WTC11 (cell line): Measurements from ENCODE around the gene IFI27. TPM values are rescaled to one million over a fixed set of nuclear protein-coding genes. Genes with fewer than 3 reads are reported as not detected.

ENCODE experiments used
- ATAC-seq: fragments of 200-7000 bp; cut with Tn5 transposase; 2 replicates; pipeline ENCODE4 v1.10.0; 2021; ENCODE audit warnings: mild to moderate bottlenecking, moderate library complexity
- CTCF ChIA-PET: fragments of 300-600 bp; sonication (Branson Sonifier 250); formaldehyde crosslinking; loops from one replicate; lab custom pipeline; 2021; ENCODE audit warnings: antibody characterized with exemption; lab: Charles Lee
- POLR2A ChIA-PET: fragments of 350-600 bp; sonication (Branson Sonifier 250); formaldehyde crosslinking; loops from one replicate; lab custom pipeline; 2021; ENCODE audit warnings: antibody characterized with exemption; lab: Charles Lee
- DNase-seq: peaks from one replicate; pipeline ENCODE4 v3.0.0; 2021; ENCODE audit warnings: low spot score
- H3K27ac Mint-ChIP-seq: 2 replicates; pipeline ENCODE4 v1.8.0; 2021; ENCODE audit warnings: mixed read lengths
- H3K27me3 Mint-ChIP-seq: 2 replicates; pipeline ENCODE4 v1.8.0; 2021; ENCODE audit warnings: low read depth, mild to moderate bottlenecking, moderate library complexity, mixed read lengths
- H3K36me3 Mint-ChIP-seq: 2 replicates; pipeline ENCODE4 v1.8.0; 2021; ENCODE audit warnings: mixed read lengths
- H3K4me1 Mint-ChIP-seq: 2 replicates; pipeline ENCODE4 v1.8.0; 2022; ENCODE audit warnings: mixed read lengths
- H3K4me3 Mint-ChIP-seq: 2 replicates; pipeline ENCODE4 v1.8.0; 2021; ENCODE audit warnings: mild to moderate bottlenecking, moderate library complexity, mixed read lengths
- H3K9me3 Mint-ChIP-seq: 2 replicates; pipeline ENCODE4 v1.8.0; 2021; ENCODE audit warnings: mixed read lengths
- FOXK1 ChIP-seq: sonication (generic); formaldehyde crosslinking; IDR thresholded peaks from 2 replicates; pipeline ENCODE4 v1.8.0; 2022; ENCODE audit warnings: mild to moderate bottlenecking, moderate library complexity, missing genetic modification reagents
- GABPB1 ChIP-seq: sonication (generic); formaldehyde crosslinking; IDR thresholded peaks from 2 replicates; pipeline ENCODE4 v1.8.1; 2023; ENCODE audit warnings: mild to moderate bottlenecking, missing genetic modification reagents
- HMGA2 ChIP-seq: fragments of 250-450 bp; sonication (Bioruptor Pico); IDR thresholded peaks from 2 replicates; pipeline ENCODE4 v1.4.0; 2021; ENCODE audit warnings: mild to moderate bottlenecking, moderate library complexity
- JAZF1 ChIP-seq: fragments of 250-450 bp; sonication (Bioruptor Pico); IDR thresholded peaks from 2 replicates; pipeline ENCODE4 v1.9.0; 2021; ENCODE audit warnings: moderate library complexity, mild to moderate bottlenecking, inconsistent platforms
- MAX ChIP-seq: sonication (generic); formaldehyde crosslinking; IDR thresholded peaks from 2 replicates; pipeline ENCODE4 v1.8.0; 2022; ENCODE audit warnings: mild to moderate bottlenecking, missing genetic modification reagents
- NFATC4 ChIP-seq: fragments of 250-450 bp; sonication (Bioruptor Pico); IDR thresholded peaks from 2 replicates; pipeline ENCODE4 v1.9.0; 2021; ENCODE audit warnings: mild to moderate bottlenecking
- NR1H2 ChIP-seq: sonication (generic); formaldehyde crosslinking; IDR thresholded peaks from 2 replicates; pipeline ENCODE4 v1.9.0; 2021; ENCODE audit warnings: mild to moderate bottlenecking, moderate library complexity, missing genetic modification reagents
- OVOL2 ChIP-seq: fragments of 250-450 bp; sonication (Bioruptor Pico); IDR thresholded peaks from 2 replicates; pipeline ENCODE4 v1.9.0; 2021; ENCODE audit warnings: mild to moderate bottlenecking, borderline replicate concordance
- PRDM15 ChIP-seq: sonication (generic); formaldehyde crosslinking; IDR thresholded peaks from 2 replicates; pipeline ENCODE4 v1.8.0; 2022; ENCODE audit warnings: missing genetic modification reagents
- TEAD1 ChIP-seq: sonication (generic); formaldehyde crosslinking; IDR thresholded peaks from 2 replicates; pipeline ENCODE4 v1.8.0; 2022; ENCODE audit warnings: mild to moderate bottlenecking, missing genetic modification reagents
- TEAD4 ChIP-seq: sonication (generic); formaldehyde crosslinking; IDR thresholded peaks from 2 replicates; pipeline ENCODE4 v1.8.0; 2022; ENCODE audit warnings: mild to moderate bottlenecking, missing genetic modification reagents
- TP53 ChIP-seq: sonication (generic); formaldehyde crosslinking; IDR thresholded peaks from 2 replicates; pipeline ENCODE4 v1.8.1; 2023; ENCODE audit warnings: mild to moderate bottlenecking, missing genetic modification reagents
- ZBTB21 ChIP-seq: sonication (generic); formaldehyde crosslinking; IDR thresholded peaks from 2 replicates; pipeline ENCODE4 v1.8.1; 2023; ENCODE audit warnings: mild to moderate bottlenecking, missing genetic modification reagents, borderline replicate concordance
- ZMAT4 ChIP-seq: fragments of 250-450 bp; sonication (Bioruptor Pico); IDR thresholded peaks from 2 replicates; pipeline ENCODE4 v1.9.0; 2021; ENCODE audit warnings: mild to moderate bottlenecking
- ZNF121 ChIP-seq: sonication (generic); formaldehyde crosslinking; IDR thresholded peaks from 2 replicates; pipeline ENCODE4 v1.8.0; 2023; ENCODE audit warnings: missing genetic modification reagents
- ZNF423 ChIP-seq: fragments of 250-450 bp; sonication (Bioruptor Pico); IDR thresholded peaks from 2 replicates; pipeline ENCODE4 v2.1.2; 2022; ENCODE audit warnings: mild to moderate bottlenecking, moderate library complexity
- total RNA-seq: library from RNA; stranded (reverse); gene quantifications from 3 replicates; pipeline ENCODE4 v1.2.3, GENCODE V29; 2021
- TF ChIP-seq, protein P1 (sequence below): fragments of 250-450 bp; sonication (Bioruptor Pico); IDR thresholded peaks from 2 replicates; pipeline ENCODE4 v2.1.2; 2022; ENCODE audit warnings: mild to moderate bottlenecking, moderate library complexity
- TF ChIP-seq, protein P2 (sequence below): sonication (generic); formaldehyde crosslinking; IDR thresholded peaks from 2 replicates; pipeline ENCODE4 v1.8.1; 2023; ENCODE audit warnings: mild to moderate bottlenecking, missing genetic modification reagents
- TF ChIP-seq, protein P3 (sequence below): sonication (generic); formaldehyde crosslinking; IDR thresholded peaks from 2 replicates; pipeline ENCODE4 v1.8.1; 2023; ENCODE audit warnings: mild to moderate bottlenecking, missing genetic modification reagents, borderline replicate concordance
- TF ChIP-seq, protein P4 (sequence below): sonication (generic); formaldehyde crosslinking; IDR thresholded peaks from 2 replicates; pipeline ENCODE4 v1.8.1; 2023; ENCODE audit warnings: mild to moderate bottlenecking, missing genetic modification reagents

The IFI27 gene
- total RNA-seq, 1 experiment from 2014 or later = 1.8 TPM

GRCh38 chr14:94115631-94116030, 5.1 kb downstream of the IFI27 start:
- TF ChIP-seq ZNF121 (CRISPR knock-in tag) = no peak
- no peak for TF ChIP-seq JAZF1 (CRISPR knock-in tag)
- no peak for TF ChIP-seq OVOL2 (CRISPR knock-in tag)
- no peak for TF ChIP-seq ZNF423 (CRISPR knock-in tag)
- TF ChIP-seq, all 79 proteins: peak for 0
- Mint-ChIP-seq H3K9me3 (peaks cover 10% of the 10 kb centered on the region), H3K27me3 (peaks cover 13% of the 10 kb centered on the region), H3K27ac (no peak overlapping the region), H3K36me3 (no peaks in the 10 kb centered on the region), H3K4me3 (no peak overlapping the region), H3K4me1 (peaks cover 5% of the 10 kb centered on the region; the same call in 1 of the 2 replicates)
- POLR2A ChIA-PET = no interaction called here
- CTCF ChIA-PET = interaction anchor here (1.0 to 2.6 kb wide), 4 partner anchors 14 to 176 kb away, joined by 4 to 9 read pairs (median 6); partner anchors contain the start of gene IFI27L2
- DNase-seq (no peak), ATAC-seq (no peak)

DNA sequence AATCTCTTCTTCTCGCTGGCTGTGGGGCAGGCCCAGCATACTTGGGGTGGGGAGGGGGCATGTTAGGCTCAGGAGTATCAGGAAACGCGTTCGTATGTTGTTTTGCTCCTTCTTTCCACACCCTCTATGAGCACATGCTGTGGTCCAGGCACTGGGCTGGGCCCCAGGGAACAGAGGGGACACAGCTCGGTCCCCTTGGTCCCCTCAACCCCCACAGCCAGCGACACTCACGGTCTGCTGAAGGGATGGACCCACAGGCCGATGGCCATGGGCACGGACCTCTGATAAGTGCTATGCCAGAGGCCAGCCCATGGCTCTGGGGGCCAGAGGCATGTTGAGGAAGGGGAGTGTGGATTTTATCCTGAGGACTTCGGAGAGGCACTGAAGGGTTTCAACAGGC, 6.2 kb downstream of the IFI27 start:
- H3K27me3 Mint-ChIP-seq = peaks cover 18% of the 10 kb centered on the region
- no peak for ATAC-seq
- H3K36me3 Mint-ChIP-seq = no peaks in the 10 kb centered on the region
- no peaks in the 10 kb centered on the region for H3K4me1 Mint-ChIP-seq
- TF ChIP-seq, protein P1, sequence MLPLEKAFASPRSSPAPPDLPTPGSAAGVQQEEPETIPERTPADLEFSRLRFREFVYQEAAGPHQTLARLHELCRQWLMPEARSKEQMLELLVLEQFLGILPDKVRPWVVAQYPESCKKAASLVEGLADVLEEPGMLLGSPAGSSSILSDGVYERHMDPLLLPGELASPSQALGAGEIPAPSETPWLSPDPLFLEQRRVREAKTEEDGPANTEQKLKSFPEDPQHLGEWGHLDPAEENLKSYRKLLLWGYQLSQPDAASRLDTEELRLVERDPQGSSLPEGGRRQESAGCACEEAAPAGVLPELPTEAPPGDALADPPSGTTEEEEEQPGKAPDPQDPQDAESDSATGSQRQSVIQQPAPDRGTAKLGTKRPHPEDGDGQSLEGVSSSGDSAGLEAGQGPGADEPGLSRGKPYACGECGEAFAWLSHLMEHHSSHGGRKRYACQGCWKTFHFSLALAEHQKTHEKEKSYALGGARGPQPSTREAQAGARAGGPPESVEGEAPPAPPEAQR (CRISPR knock-in tag) = no peak
- TF ChIP-seq TEAD4 (CRISPR knock-in tag) = no peak
- no peak for TF ChIP-seq ZBTB21 (CRISPR knock-in tag)
- TF ChIP-seq, protein P2, sequence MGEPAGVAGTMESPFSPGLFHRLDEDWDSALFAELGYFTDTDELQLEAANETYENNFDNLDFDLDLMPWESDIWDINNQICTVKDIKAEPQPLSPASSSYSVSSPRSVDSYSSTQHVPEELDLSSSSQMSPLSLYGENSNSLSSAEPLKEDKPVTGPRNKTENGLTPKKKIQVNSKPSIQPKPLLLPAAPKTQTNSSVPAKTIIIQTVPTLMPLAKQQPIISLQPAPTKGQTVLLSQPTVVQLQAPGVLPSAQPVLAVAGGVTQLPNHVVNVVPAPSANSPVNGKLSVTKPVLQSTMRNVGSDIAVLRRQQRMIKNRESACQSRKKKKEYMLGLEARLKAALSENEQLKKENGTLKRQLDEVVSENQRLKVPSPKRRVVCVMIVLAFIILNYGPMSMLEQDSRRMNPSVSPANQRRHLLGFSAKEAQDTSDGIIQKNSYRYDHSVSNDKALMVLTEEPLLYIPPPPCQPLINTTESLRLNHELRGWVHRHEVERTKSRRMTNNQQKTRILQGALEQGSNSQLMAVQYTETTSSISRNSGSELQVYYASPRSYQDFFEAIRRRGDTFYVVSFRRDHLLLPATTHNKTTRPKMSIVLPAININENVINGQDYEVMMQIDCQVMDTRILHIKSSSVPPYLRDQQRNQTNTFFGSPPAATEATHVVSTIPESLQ (CRISPR knock-in tag) = no peak
- TF ChIP-seq NFATC4 (CRISPR knock-in tag) = no peak
- no peak for TF ChIP-seq NR1H2
- no peak for TF ChIP-seq ZNF423 (CRISPR knock-in tag)
- no peak for TF ChIP-seq TP53
- no peak for TF ChIP-seq FOXK1 (CRISPR knock-in tag)
- TF ChIP-seq TEAD1 = no peak
- TF ChIP-seq, all 79 proteins: peak for 0
- ChIA-PET POLR2A (no interaction called here), CTCF (interaction anchor here (1.0 kb wide), 1 partner anchor 15 kb away, joined by 3 read pairs; no protein-coding TSS in a partner anchor)
- DNase-seq = no peak
- Mint-ChIP-seq H3K4me3 (no peak overlapping the region), H3K9me3 (peaks cover 14% of the 10 kb centered on the region), H3K27ac (no peak overlapping the region)

- ChIA-PET CTCF (interaction anchor here (1.0 to 1.9 kb wide), 2 partner anchors 14 to 19 kb away, joined by 3 to 6 read pairs; no protein-coding TSS in a partner anchor), POLR2A (no interaction called here)
- no peak for ATAC-seq
- peaks cover 14% of the 10 kb centered on the region for H3K9me3 Mint-ChIP-seq
- H3K36me3 Mint-ChIP-seq = no peaks in the 10 kb centered on the region
- H3K4me3 Mint-ChIP-seq = no peak overlapping the region
- no peak for DNase-seq
- H3K27ac Mint-ChIP-seq = no peak overlapping the region
- H3K27me3 Mint-ChIP-seq = peaks cover 18% of the 10 kb centered on the region
- no peaks in the 10 kb centered on the region for H3K4me1 Mint-ChIP-seq
- no peak for TF ChIP-seq GABPB1
- TF ChIP-seq PRDM15 (CRISPR knock-in tag) = no peak
- TF ChIP-seq HMGA2 (CRISPR knock-in tag) = no peak
- no peak for TF ChIP-seq MAX (CRISPR knock-in tag)
- TF ChIP-seq JAZF1 (CRISPR knock-in tag) = no peak
- TF ChIP-seq NR1H2 = no peak
- TF ChIP-seq, protein P3, sequence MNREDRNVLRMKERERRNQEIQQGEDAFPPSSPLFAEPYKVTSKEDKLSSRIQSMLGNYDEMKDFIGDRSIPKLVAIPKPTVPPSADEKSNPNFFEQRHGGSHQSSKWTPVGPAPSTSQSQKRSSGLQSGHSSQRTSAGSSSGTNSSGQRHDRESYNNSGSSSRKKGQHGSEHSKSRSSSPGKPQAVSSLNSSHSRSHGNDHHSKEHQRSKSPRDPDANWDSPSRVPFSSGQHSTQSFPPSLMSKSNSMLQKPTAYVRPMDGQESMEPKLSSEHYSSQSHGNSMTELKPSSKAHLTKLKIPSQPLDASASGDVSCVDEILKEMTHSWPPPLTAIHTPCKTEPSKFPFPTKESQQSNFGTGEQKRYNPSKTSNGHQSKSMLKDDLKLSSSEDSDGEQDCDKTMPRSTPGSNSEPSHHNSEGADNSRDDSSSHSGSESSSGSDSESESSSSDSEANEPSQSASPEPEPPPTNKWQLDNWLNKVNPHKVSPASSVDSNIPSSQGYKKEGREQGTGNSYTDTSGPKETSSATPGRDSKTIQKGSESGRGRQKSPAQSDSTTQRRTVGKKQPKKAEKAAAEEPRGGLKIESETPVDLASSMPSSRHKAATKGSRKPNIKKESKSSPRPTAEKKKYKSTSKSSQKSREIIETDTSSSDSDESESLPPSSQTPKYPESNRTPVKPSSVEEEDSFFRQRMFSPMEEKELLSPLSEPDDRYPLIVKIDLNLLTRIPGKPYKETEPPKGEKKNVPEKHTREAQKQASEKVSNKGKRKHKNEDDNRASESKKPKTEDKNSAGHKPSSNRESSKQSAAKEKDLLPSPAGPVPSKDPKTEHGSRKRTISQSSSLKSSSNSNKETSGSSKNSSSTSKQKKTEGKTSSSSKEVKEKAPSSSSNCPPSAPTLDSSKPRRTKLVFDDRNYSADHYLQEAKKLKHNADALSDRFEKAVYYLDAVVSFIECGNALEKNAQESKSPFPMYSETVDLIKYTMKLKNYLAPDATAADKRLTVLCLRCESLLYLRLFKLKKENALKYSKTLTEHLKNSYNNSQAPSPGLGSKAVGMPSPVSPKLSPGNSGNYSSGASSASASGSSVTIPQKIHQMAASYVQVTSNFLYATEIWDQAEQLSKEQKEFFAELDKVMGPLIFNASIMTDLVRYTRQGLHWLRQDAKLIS = no peak
- TF ChIP-seq, protein P4, sequence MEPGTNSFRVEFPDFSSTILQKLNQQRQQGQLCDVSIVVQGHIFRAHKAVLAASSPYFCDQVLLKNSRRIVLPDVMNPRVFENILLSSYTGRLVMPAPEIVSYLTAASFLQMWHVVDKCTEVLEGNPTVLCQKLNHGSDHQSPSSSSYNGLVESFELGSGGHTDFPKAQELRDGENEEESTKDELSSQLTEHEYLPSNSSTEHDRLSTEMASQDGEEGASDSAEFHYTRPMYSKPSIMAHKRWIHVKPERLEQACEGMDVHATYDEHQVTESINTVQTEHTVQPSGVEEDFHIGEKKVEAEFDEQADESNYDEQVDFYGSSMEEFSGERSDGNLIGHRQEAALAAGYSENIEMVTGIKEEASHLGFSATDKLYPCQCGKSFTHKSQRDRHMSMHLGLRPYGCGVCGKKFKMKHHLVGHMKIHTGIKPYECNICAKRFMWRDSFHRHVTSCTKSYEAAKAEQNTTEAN (CRISPR knock-in tag) = no peak
- TF ChIP-seq ZMAT4 (CRISPR knock-in tag) = no peak
Measured at GRCh38 chr14:94117856-94118255, 7.3 kb downstream of the IFI27 start.
